Hematopoietic multipotent progenitor cell treated with erythropoietin and hydrocortisone succinate and interleukin-3 and kit ligand, for 4 days (in vitro differentiated cells): ENCODE data around the gene PRPF38A.

Experiments used
- DNase-seq: peaks from one replicate; pipeline ENCODE4 v3.0.0-alpha.2; 2015

PRPF38A gene

GRCh38 chr1:52400131-52400530, 4.3 kb upstream of the PRPF38A start:
- DNase-seq = peak; percentile 18

- DNase-seq = no peak
Measured at GRCh38 chr1:52402860-52403240, 1.6 kb upstream of the PRPF38A start.

DNA sequence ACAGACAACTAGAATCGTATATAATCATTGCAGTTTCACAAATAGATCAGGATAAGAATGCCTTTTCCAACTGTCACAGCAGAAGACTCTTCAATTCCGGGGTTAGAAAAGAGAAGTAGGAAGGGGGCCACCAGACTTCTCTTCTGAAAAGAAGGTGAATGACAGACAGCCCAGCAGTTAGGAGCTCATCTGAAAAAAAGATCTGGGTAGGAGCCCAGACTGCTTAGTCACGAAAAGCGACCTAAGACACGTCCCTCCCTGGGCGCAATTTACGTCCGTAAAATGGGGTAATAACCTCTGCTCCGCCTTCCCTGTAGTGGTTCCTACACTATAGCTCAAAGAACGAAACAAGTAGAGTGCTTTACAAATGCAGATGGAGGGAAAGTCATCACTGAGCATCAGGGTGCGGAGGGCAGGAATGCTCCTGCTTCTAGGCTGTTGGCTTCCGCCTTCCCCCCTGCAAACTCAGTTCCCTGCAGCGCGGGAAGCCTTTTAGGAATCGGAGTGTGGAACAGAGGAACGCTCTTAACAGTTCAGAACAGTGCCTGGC, 761 bp upstream of the PRPF38A start:
- peak; percentile 95 for DNase-seq

GRCh38 chr1:52404975-52405338, 555 bp downstream of the PRPF38A start:
- DNase-seq = no peak

DNA sequence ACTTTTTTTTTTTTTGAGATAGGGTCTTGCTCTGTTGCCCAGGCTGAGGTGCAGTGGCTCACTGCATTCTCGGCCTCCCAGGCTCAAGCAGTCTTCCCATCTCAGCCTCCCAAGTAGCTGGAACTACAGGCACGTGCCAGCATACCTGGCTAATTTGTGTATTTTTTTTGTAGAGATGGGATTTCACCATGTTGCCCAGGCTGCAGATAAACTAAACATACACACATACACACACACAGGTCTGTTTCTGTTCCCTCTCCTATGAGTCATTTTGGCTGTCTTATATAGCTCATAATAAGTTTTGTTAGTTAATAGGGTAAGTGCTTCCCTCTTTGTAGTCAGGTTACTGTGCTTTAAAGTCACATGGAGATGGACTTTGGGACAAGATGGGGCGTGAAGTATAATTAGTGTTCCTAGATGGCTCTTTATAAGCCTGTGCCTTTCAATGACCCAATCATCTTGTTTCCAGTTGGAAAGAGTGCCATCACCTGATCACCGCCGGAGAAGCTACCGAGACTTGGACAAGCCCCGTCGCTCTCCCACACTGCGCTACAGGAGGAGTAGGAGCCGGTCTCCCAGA, 9.1 kb downstream of the PRPF38A start:
- DNase-seq = no peak

- DNase-seq = no peak
Measured at GRCh38 chr1:52414942-52415341, 10.5 kb downstream of the PRPF38A start.

GRCh38 chr1:52416811-52417210, 12.4 kb downstream of the PRPF38A start:
- DNase-seq = no peak

DNA sequence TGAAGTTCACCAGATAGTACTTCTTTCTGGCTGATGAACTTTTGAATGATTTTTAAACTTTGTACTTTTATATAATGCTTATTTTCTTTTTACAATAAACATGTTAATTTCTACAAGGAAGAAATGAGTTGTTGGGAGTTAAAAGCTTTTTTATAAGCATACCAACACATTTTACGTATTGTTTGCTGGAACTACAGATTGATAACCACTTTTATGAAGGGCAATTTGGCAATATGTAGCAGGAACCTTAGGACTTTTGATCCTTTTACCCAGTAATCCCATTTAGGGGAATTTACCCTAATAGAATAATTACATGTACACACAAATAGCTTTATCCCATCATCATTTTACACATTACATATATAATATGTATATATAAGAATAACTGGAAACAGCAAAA, 16.3 kb downstream of the PRPF38A start:
- no peak for DNase-seq

GRCh38 chr1:52423055-52423454, 18.7 kb downstream of the PRPF38A start:
- no peak for DNase-seq

DNA sequence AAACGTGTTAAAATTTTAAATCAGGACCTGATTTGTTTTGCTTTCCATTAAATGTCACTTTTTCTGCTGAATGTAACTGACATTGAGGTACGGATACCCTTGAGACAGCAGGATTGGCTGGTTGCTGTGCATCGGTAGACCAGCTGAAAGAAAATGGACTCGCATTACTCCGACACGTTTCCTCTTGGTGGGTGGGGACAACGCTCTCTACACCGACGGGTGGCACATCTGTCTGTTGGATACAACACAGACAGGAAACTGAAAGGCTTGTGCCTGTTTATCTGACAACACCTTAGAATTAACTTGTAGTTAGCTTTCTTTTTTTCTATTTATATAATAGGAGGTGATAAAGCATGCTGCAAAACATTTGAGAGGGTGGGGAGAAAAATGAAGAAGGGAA, 19.4 kb downstream of the PRPF38A start:
- DNase-seq = peak; percentile 77

GRCh38 chr1:52424231-52424636, 19.8 kb downstream of the PRPF38A start:
- DNase-seq = peak; percentile 87

DNA sequence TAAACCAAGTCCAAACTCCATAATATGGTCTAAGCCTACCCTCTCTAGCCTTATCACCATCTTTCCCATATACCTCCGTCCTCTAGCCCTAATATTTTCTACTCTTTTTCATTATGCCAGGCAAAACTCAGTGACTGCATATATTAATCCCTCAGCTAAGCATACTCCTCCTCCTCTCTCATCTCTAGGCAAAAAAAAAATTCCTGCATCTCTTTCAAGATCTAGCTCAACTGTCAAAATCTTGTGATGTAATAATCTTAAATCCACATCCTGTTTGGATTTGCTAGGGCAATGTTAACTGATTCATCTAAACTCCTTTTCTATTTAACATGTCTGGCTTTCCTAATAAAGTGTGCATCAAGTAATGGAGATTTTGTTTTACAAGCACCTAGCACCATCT, 20.4 kb downstream of the PRPF38A start:
- DNase-seq = peak; percentile 60

GRCh38 chr1:52426371-52426770, 22.0 kb downstream of the PRPF38A start:
- no peak for DNase-seq

- DNase-seq = no peak
Measured at GRCh38 chr1:52427152-52427551, 22.8 kb downstream of the PRPF38A start.

GRCh38 chr1:52432807-52433206, 28.4 kb downstream of the PRPF38A start:
- no peak for DNase-seq

DNA sequence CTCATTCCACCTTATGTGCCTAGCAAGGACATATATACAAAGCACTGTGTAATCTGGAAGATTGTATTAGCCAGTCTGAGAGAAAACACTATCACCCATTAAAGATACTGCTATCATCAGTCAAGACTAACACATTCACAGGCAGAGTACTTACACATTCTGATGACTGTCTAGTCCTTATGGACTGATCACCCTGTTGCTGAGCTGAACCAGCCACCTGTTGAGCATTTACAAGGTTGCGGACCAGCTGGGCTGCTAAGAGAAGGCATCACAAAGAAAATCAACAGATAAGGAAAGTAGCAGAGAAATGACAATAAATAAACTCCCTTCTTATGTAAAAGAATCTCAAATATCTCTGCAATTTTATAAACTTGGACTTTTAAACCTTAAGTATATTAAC, 30.8 kb downstream of the PRPF38A start:
- DNase-seq = no peak

GRCh38 chr1:52435650-52436049, 31.2 kb downstream of the PRPF38A start:
- DNase-seq = no peak

DNA sequence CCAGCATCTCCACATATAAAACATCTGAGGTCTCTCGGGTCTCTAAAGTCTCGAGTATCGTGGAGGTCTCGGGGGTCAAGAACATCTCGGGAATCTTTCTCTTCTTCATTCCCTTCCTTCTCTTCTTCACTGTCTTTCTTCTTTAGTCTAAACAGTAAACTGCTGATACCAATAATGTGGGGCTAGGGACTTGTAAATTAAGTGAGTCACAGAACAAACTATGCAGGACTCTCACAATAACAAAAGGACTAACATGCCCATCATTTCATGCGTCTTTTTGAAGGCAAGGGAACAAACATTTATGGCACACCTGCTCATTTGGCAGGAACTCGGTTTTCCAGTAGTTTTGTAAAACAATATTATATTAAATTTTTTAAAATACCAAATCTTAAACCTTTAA, 32.4 kb downstream of the PRPF38A start:
- DNase-seq = no peak

GRCh38 chr1:52439976-52440375, 35.6 kb downstream of the PRPF38A start:
- no peak for DNase-seq

GRCh38 chr1:52444463-52444862, 40.1 kb downstream of the PRPF38A start:
- no peak for DNase-seq

DNA sequence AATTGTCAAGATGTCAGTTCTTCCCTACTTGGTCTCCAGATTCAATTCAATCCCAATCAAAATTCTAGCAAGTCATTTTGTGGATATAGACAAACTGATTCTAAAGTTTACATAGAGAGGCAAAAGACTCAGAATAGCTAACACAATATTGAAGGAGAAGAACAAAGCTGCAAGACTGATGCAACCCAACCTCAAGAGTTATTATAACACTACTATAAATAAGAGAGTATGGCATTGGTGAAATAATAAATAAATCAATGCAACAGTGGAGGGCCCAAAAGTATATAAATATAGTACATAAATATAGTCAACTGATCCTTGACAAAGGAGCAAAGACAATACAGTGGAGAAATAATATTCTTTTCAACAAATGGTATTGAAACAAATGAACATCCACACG, 49.7 kb downstream of the PRPF38A start:
- DNase-seq = no peak

- no peak for DNase-seq
Measured at GRCh38 chr1:52454779-52455178, 50.4 kb downstream of the PRPF38A start.

GRCh38 chr1:52455686-52456085, 51.3 kb downstream of the PRPF38A start:
- DNase-seq = no peak

GRCh38 chr1:52460694-52461093, 56.3 kb downstream of the PRPF38A start:
- DNase-seq = no peak

DNA sequence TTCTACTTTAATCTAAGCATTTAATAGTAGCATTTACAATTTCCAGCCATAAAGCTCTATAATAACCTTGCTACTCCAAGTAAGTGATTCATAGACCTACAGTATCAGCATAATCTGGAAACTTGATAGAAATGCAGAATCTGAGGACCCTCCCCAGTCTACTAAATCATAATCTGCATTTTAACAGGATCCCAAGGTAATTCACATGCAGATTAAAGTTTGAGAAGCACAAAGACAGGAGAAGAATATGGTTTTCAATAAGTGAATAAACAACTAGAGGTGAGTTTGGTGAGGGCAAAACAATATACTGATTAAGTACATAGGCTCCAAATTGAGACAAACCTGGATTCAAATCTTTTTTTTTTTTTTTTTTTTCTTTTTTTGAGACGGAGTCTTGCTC, 57.4 kb downstream of the PRPF38A start:
- DNase-seq = no peak

- DNase-seq = no peak
Measured at GRCh38 chr1:52463891-52464290, 59.5 kb downstream of the PRPF38A start.
